Peyer's patch (tissue), 4 donors: ENCODE results near the gene C3orf38. TPM values are rescaled to one million over a fixed set of nuclear protein-coding genes. Genes with fewer than 3 reads are reported as not detected.
"Not testable (repeated sequence)": the region's sequence is repeated elsewhere in the genome, so short reads cannot be mapped to it uniquely, and the experiment has no call there.

ENCODE experiments used
- DNase-seq, 3 donors: peaks; one replicate each; pipeline ENCODE4 v3.0.0-alpha.2; 2017 to 2019
- H3K27ac ChIP-seq, 4 donors: fragments of 200-600 bp; sonication (generic); one replicate each; pipeline ENCODE4 v1.5.1; 2016 to 2019
- H3K27me3 ChIP-seq, 2 donors: fragments of 200-600 bp; sonication (generic); one replicate each; pipeline ENCODE4 v1.5.1; 2019
- H3K36me3 ChIP-seq, 3 donors: fragments of 200-600 bp; sonication (generic); one replicate each; pipeline ENCODE4 v1.5.1; 2016 to 2019
- H3K4me1 ChIP-seq, 4 donors: fragments of 200-600 bp; sonication (generic); one replicate each; pipeline ENCODE4 v1.5.1; 2016 to 2019
- H3K4me3 ChIP-seq, 4 donors: fragments of 200-600 bp; sonication (generic); 1 replicate in 3 of 4; 2 replicates in 1 of 4; pipeline ENCODE4 v1.5.1; 2016 to 2019; ENCODE audit warnings: mild to moderate bottlenecking in 1 of 4
- H3K9me3 ChIP-seq, 4 donors: fragments of 200-600 bp; sonication (generic); one replicate each; pipeline ENCODE4 v1.5.1; 2016 to 2019; ENCODE audit warnings: mild to moderate bottlenecking in 1 of 4
- POLR2A ChIP-seq, 2 donors: fragments of 450-650 bp; IDR thresholded peaks; one replicate each; pipeline ENCODE4 v1.5.1; 2017; ENCODE audit warnings: antibody characterized with exemption in 2 of 2, mild to moderate bottlenecking in 2 of 2, moderate library complexity in 2 of 2
- total RNA-seq, 4 donors: library from RNA; depleted of rRNA; stranded (reverse); fragments of >200 nt; gene quantifications; one replicate each; pipeline ENCODE4 v1.1.0, GENCODE V29; 2016
- TF ChIP-seq, protein P1 (sequence below), 6 experiments: fragments of 450-650 bp in 4 of 6; fragments of 200-600 bp in 2 of 6; sonication (generic) in 1 of 6; IDR thresholded peaks; one replicate each; pipeline ENCODE4 v1.5.1; 2017 to 2019; ENCODE audit warnings: antibody characterized with exemption in 6 of 6, mild to moderate bottlenecking in 3 of 6, moderate library complexity in 1 of 6

Gene C3orf38
- total RNA-seq, 4 donors from 2014 or later: 17.4 to 23.8 (median 19.4) TPM

GRCh38 chr3:88166419-88166971, 16.7 kb downstream of the C3orf38 start:
- no peak for DNase-seq
- no peak for TF ChIP-seq POLR2A (IDR thresholded peaks at IDR 0.05)
- TF ChIP-seq, protein P1, sequence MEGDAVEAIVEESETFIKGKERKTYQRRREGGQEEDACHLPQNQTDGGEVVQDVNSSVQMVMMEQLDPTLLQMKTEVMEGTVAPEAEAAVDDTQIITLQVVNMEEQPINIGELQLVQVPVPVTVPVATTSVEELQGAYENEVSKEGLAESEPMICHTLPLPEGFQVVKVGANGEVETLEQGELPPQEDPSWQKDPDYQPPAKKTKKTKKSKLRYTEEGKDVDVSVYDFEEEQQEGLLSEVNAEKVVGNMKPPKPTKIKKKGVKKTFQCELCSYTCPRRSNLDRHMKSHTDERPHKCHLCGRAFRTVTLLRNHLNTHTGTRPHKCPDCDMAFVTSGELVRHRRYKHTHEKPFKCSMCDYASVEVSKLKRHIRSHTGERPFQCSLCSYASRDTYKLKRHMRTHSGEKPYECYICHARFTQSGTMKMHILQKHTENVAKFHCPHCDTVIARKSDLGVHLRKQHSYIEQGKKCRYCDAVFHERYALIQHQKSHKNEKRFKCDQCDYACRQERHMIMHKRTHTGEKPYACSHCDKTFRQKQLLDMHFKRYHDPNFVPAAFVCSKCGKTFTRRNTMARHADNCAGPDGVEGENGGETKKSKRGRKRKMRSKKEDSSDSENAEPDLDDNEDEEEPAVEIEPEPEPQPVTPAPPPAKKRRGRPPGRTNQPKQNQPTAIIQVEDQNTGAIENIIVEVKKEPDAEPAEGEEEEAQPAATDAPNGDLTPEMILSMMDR (IDR thresholded peaks at IDR 0.05): no peak
- no peaks in the 10 kb centered on the region for H3K9me3 ChIP-seq
- H3K36me3 ChIP-seq: peaks cover 0 to 6% (median 0%) of the 10 kb centered on the region in 3 donors
- H3K4me3 ChIP-seq: no peak overlapping the region
- H3K27ac ChIP-seq: no peak overlapping the region
- no peaks in the 10 kb centered on the region for H3K27me3 ChIP-seq
- H3K4me1 ChIP-seq: no peaks in the 10 kb centered on the region

- Histone ChIP-seq H3K4me1 (no peaks in the 10 kb centered on the region), H3K36me3 (peaks cover 0 to 3% (median 0%) of the 10 kb centered on the region in 3 donors), H3K27ac (no peak overlapping the region), H3K27me3 (no peaks in the 10 kb centered on the region), H3K4me3 (no peak overlapping the region), H3K9me3 (no peaks in the 10 kb centered on the region)
- no peak for DNase-seq
- TF ChIP-seq, protein P1 (IDR thresholded peaks at IDR 0.05): no peak
- TF ChIP-seq POLR2A (IDR thresholded peaks at IDR 0.05): no peak
Observed at GRCh38 chr3:88167173-88167572, 17.4 kb downstream of the C3orf38 start.

GRCh38 chr3:88167704-88168103, 17.9 kb downstream of the C3orf38 start:
- no peak for DNase-seq
- no peaks in the 10 kb centered on the region for H3K4me1 ChIP-seq
- TF ChIP-seq, protein P1 (IDR thresholded peaks at IDR 0.05): no peak
- TF ChIP-seq POLR2A (IDR thresholded peaks at IDR 0.05): no peak
- no peak overlapping the region for H3K27ac ChIP-seq
- no peaks in the 10 kb centered on the region for H3K27me3 ChIP-seq
- H3K36me3 ChIP-seq: peaks cover 0 to 3% (median 0%) of the 10 kb centered on the region in 3 donors
- no peak overlapping the region for H3K4me3 ChIP-seq
- no peaks in the 10 kb centered on the region for H3K9me3 ChIP-seq

DNA sequence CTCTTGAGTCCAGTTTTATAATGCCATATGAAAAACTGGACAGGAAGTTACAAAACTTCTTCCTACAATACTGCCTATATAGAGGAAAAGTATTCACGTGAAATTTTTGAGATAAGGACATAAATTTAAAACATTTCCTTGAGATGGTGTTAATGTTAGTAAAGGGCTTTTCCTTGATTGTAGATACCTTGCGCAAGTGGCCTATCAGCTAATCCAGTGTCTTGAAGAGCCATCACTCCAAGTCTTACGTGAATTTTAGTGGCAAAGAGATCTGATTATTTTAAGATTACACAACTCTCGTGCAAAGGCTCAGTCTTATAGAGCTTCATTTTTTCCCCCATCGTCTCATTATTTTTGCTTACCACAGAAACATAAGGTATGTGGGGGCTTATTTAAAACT, 18.4 kb downstream of the C3orf38 start:
- Histone ChIP-seq H3K4me1 (no peaks in the 10 kb centered on the region), H3K9me3 (no peaks in the 10 kb centered on the region), H3K27ac (no peak overlapping the region), H3K4me3 (no peak overlapping the region), H3K27me3 (no peaks in the 10 kb centered on the region), H3K36me3 (peaks cover 0 to 3% (median 0%) of the 10 kb centered on the region in 3 donors)
- TF ChIP-seq, protein P1 (IDR thresholded peaks at IDR 0.05): no peak
- no peak for TF ChIP-seq POLR2A (IDR thresholded peaks at IDR 0.05)
- DNase-seq: no peak

DNA sequence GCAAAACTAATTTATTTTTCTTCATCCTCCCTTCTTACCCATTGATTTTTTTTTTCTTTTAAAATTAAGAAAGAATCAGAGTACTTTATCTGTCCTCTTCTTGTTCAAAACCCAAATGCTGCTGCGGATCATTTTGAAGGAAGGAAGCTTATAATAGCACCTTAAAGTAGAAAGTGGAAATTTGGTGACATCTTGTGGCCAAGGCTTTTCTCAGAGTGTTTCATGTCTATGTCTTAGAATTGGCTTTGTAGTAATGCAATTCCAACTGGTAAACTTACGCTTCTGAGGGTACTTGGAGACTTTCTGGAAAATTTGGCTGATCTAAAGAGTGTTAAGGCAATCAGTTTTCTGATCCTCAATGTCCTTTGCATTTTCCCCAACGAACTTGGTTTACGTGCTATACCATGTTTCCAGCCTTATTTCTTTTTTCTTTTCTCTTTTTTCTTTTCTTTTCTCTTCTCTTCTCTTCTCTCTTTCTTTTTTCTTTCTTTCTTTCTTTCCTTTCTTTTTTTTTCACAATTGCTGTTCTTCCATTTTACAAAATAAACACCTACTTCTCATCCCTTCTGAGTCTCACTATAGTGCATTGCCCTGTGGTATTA, 30.7 kb downstream of the C3orf38 start:
- H3K27me3 ChIP-seq: no peaks in the 10 kb centered on the region
- no peak for DNase-seq
- no peaks in the 10 kb centered on the region for H3K4me1 ChIP-seq
- TF ChIP-seq, protein P1 (IDR thresholded peaks at IDR 0.05): peak in 3 of 6 experiments; percentile 20 to 33 (median 31)
- no peak for TF ChIP-seq POLR2A (IDR thresholded peaks at IDR 0.05)
- no peaks in the 10 kb centered on the region for H3K9me3 ChIP-seq
- no peak overlapping the region for H3K27ac ChIP-seq
- H3K4me3 ChIP-seq: no peak overlapping the region
- H3K36me3 ChIP-seq: no peaks in the 10 kb centered on the region

DNA sequence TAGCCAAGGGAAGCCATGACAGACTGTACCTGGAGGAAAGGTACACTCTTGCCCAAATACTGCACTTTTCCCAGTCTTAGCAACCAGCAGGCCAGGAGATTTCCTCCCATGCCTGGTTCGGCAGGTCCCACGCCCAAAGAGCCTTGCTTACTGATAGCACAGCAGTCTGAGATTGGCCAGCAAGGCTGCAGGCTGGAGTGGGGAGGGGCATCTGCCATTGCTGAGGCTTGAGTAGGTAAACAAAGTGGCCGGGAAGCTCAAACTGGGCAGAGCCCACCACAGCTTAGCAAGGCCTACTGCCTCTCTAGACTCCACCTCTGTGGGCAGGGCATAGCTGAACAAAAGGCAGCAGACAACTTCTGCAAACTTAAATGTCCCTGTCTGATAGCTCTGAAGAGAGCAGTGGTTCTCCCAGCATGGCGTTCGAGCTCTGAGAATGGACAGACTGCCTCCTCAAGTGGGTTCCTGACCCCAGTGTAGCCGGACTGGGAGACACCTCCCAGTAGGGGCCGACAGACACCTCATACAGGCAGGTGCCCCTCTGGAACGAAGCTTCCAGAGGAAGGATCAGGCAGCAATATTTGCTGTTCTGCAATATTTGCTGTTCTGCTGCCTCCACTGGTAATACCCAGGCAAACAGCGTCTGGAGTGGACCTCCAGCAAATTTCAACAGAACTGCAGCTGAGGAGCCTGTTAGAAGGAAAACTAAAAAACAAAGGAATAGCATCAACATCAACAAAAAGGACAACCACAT, 32.6 kb downstream of the C3orf38 start:
- H3K9me3 ChIP-seq, H3K36me3 ChIP-seq, H3K27ac ChIP-seq, H3K27me3 ChIP-seq, H3K4me3 ChIP-seq, H3K4me1 ChIP-seq, DNase-seq: not testable (repeated sequence)
